AML-193 (cell line): ENCODE data around the gene ELMOD1.

Source experiments
- DNase-seq, 2 experiments: peaks; one replicate each; lab custom pipeline; 2025; lab: John Stamatoyannopoulos, UW

ELMOD1 gene

GRCh38 chr11:107583629-107584195, 7.2 kb upstream of the ELMOD1 start:
- no peak for DNase-seq

GRCh38 chr11:107587306-107587979, 3.5 kb upstream of the ELMOD1 start:
- DNase-seq = no peak

DNA sequence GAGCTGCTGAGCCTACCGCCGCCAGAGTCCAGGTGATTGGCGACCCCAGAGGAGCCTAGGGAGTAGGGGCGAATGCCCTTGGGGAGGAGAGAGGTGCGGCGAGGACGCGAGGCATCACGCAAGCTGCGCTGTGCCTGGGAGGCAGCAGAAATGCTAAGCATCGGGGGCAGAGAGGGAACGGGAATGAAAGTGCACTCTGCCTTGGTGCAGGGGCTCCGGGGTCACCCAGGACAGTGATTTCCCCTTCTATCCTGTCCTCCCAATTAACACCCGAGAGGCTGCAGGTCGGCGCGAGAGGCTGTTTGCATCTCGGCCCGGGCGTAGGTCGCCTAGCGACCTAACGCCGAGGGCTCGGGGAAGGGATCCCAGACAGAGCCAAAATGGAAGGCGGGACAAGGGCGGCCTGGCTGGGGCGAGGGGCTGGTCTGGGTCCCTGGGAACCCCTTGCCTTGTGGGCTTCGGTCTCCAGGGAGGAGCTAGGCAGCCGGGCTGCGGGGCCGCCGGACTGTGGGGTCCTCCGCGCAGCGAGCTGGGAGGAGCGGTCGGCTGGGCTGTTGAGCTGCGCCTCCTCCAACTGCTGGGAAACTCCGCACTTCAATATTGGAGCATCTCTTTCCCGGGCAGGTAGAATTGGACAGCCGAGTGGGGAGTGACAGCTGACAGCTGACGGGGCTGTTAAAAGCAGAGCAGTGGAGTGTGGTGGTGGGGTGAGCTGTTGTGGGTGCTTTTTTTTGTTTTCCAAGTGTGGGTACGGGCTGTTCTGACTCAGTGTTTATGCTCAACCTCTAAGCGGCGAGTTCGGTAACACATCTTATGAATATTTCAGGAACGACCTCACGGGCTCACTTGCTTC, 657 bp downstream of the ELMOD1 start:
- no peak for DNase-seq

GRCh38 chr11:107592231-107592590, 1.3 kb downstream of the ELMOD1 start:
- no peak for DNase-seq

- no peak for DNase-seq
These were observed 1.9 kb downstream of the ELMOD1 start for GRCh38 chr11:107592813-107593212.

- no peak for DNase-seq
These were observed 3.0 kb downstream of the ELMOD1 start for GRCh38 chr11:107593951-107594350.

- no peak for DNase-seq
These were observed 3.8 kb downstream of the ELMOD1 start for GRCh38 chr11:107594736-107595135.

GRCh38 chr11:107598225-107599139, 7.5 kb downstream of the ELMOD1 start:
- peak; percentile 4 to 10 for DNase-seq

DNA sequence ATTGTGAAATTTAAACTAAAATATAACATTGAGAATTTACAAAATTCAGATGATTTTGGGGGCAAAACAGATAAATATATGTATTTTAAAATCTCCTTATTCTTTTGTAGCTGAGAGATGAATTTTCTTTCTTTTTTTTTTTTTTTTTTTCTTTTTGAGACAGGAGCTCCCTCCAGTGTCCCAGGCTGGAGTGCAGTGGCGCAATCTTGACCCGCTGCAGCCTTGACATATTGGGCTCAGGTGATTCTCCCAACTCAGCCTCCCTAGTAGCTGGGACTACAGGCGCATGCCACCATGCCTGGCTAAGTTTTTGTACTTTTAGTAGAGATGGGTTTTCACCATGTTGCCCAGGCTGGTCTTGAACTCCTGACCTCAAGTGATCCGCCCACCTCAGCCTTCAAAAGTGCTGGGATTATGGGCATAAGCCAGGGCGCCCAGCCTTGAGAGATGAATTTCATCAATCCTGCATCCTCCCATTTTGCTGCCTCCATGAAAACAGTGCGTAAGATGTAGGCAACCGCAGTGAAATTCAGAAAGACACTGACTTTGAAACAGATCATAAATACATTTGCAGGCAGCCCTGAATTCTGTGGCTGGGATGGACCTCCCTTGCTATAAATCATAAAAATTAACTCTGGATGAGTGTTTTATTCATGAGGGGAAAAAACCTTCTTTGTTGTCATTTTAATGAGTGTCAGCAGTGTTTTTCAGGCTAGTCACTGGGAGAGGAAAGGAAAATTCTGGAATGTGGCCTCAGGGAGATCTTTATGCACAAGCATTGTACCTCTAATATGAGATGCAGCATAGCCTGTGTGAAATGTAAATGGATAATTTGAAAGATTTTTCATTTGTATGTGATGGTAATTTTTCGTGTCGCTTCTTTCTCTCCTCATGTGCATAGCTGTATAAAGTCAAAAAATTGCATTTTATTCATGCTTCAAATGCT, 14.4 kb downstream of the ELMOD1 start:
- DNase-seq = no peak

GRCh38 chr11:107606141-107606540, 15.2 kb downstream of the ELMOD1 start:
- no peak for DNase-seq

GRCh38 chr11:107608809-107609208, 17.9 kb downstream of the ELMOD1 start:
- DNase-seq = no peak

GRCh38 chr11:107609400-107610218, 18.7 kb downstream of the ELMOD1 start:
- no peak for DNase-seq

- DNase-seq = no peak
These were observed 21.5 kb downstream of the ELMOD1 start for GRCh38 chr11:107612445-107612844.

GRCh38 chr11:107619926-107620325, 29.0 kb downstream of the ELMOD1 start:
- DNase-seq = no peak

DNA sequence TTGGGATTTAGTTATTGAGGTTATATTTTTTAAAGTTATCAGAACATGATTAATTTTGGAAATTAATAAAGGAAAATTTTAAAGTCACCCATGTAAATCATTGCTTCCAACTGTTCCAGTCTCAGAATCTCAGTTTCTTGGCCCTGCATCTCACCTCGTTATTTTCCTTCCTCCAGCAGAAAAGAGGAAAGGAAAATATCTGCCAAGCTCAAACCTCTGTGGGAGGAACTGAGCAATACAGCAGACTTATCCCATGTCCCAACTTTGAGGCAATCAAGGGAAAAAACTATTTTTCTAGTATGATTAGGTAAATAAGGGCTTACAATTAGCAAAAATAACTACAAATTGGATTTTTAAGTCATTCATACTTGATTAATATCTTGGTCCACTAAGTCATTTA, 30.1 kb downstream of the ELMOD1 start:
- DNase-seq = no peak

DNA sequence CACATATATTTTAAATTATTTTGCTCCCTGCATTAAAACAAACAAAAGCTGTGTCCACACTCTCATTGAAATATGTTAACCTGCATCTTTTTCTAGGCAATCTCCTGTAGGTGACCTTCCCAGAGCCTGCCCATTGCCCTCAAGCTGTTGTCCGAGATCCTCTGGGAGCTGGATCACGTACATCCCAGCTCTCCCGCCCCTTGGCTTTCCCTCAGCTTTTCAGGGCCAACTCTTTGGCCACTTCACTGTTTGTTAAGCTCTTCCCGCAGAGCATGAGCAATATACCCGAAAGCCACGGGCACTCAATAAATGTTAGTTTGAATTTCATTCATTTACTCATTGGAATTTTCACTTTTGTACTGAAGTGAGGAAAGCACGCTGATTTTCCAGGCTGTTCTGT, 32.2 kb downstream of the ELMOD1 start:
- DNase-seq = no peak

GRCh38 chr11:107624983-107625684, 34.2 kb downstream of the ELMOD1 start:
- DNase-seq = no peak

GRCh38 chr11:107625685-107625989, 34.7 kb downstream of the ELMOD1 start:
- DNase-seq = no peak

- DNase-seq = no peak
These were observed 40.1 kb downstream of the ELMOD1 start for GRCh38 chr11:107631043-107631442.

GRCh38 chr11:107631931-107632330, 41.0 kb downstream of the ELMOD1 start:
- DNase-seq = no peak
